Natural killer cell (primary cell): Measurements from ENCODE around the gene NME7. TPM values are rescaled to one million over a fixed set of nuclear protein-coding genes. Genes with fewer than 3 reads are reported as not detected.
A peak's percentile ranks its signal among the peaks of the same experiment; 100 is the strongest.

Source experiments
- ATAC-seq, 3 donors: fragments of 150-1000 bp in 2 of 3; fragments of 200-7000 bp in 1 of 3; cut with Tn5 transposase; 1 replicate in 1 of 3; 2 replicates in 2 of 3; pipeline ENCODE4 v1.10.0; 2021; ENCODE audit warnings: mild to moderate bottlenecking in 2 of 3, moderate library complexity in 2 of 3
- DNase-seq, 2 donors: peaks; one replicate each; pipeline versions ENCODE4 v3.0.0 to v3.0.0-alpha.2; 2013 to 2021; ENCODE audit warnings: mixed read lengths in 1 of 2
- H3K27ac ChIP-seq: one replicate; pipeline ENCODE4 v1.5.1; 2013; ENCODE audit warnings: mild to moderate bottlenecking, low read length
- H3K27me3 ChIP-seq: one replicate; pipeline ENCODE4 v1.6.1; 2013; ENCODE audit warnings: low read length; ENCODE audit not compliant: control insufficient read depth, insufficient read depth
- H3K36me3 ChIP-seq: one replicate; pipeline ENCODE4 v1.6.1; 2013; ENCODE audit warnings: low read length; ENCODE audit not compliant: control insufficient read depth, insufficient read depth
- H3K4me1 ChIP-seq: one replicate; pipeline ENCODE4 v1.6.1; 2013; ENCODE audit warnings: low read length; ENCODE audit not compliant: control insufficient read depth, insufficient read depth
- H3K4me3 ChIP-seq: one replicate; pipeline ENCODE4 v1.5.1; 2013; ENCODE audit warnings: low read length
- H3K9me3 ChIP-seq: one replicate; pipeline ENCODE4 v1.6.1; 2013; ENCODE audit warnings: low read length; ENCODE audit not compliant: control insufficient read depth, insufficient read depth
- H3K27ac Mint-ChIP-seq, 2 donors: one replicate each; pipeline ENCODE4 v1.8.0; 2022; ENCODE audit warnings: mild to moderate bottlenecking in 2 of 2, mixed read lengths in 2 of 2, moderate library complexity in 1 of 2
- H3K27me3 Mint-ChIP-seq, 2 donors: one replicate each; pipeline ENCODE4 v1.8.0; 2022; ENCODE audit warnings: low read depth in 2 of 2, mixed read lengths in 2 of 2
- H3K36me3 Mint-ChIP-seq: one replicate; pipeline ENCODE4 v1.8.0; 2022; ENCODE audit warnings: mixed read lengths
- H3K4me1 Mint-ChIP-seq, 2 donors: one replicate each; pipeline ENCODE4 v1.8.0; 2022; ENCODE audit warnings: mixed read lengths in 2 of 2
- H3K4me3 Mint-ChIP-seq: one replicate; pipeline ENCODE4 v1.8.0; 2022; ENCODE audit warnings: mild to moderate bottlenecking, moderate library complexity, mixed read lengths
- H3K9me3 Mint-ChIP-seq, 2 donors: one replicate each; pipeline ENCODE4 v1.8.0; 2022; ENCODE audit warnings: mixed read lengths in 2 of 2
- WGBS: methylation state at CpG from one replicate; pipeline ENCODE4 v1.1.7; 2013; ENCODE audit warnings: missing lambda C conversion rate; ENCODE audit not compliant: insufficient coverage; 5-methylcytosine and 5-hydroxymethylcytosine counted together
- intact Hi-C: fragments of 100-400 bp; cut with micrococcal nuclease; formaldehyde crosslinking; loops from one replicate; pipeline ENCODE4 v1.14.2; 2022
- total RNA-seq, 4 donors: library from RNA; stranded (reverse); fragments of 120-200 nt in 1 of 4; gene quantifications; one replicate each; pipeline versions ENCODE4 v1.2.3 to v1.2.4, GENCODE V29; 2013 to 2022
- TF ChIP-seq, protein P1 (sequence below): fragments of 200-600 bp; IDR thresholded peaks from one replicate; pipeline ENCODE4 v1.8.0; 2022; ENCODE audit warnings: antibody characterized with exemption

Gene NME7
- total RNA-seq, 3 donors from 2014 or later (not counting 1 experiment from before 2014, with no cell fraction given): 5.2 to 9.9 (median 9.8) TPM

DNA sequence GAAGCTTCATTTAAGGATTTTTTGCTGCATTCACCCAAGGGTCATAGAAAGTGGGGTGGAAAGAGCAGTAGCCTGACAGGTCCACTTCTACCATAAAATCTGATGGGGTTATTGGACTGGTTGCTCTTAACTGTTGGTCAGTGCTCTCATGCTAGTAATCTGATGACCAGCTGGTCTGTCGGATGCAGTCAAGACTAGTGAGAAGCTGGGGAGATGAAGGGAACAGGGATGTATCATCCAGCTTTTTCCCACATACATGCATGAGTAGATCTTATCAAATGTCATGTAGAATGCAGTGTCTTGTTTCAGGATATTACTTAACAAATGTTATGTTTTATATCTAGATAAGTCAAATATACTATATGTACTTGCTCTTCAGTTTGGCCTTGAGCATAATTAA lies 250.0 kb downstream of the NME7 start:
- Mint-ChIP-seq H3K36me3 (no peaks in the 10 kb centered on the region), H3K4me1 (peaks cover 17 to 19% of the 10 kb centered on the region in 2 donors), H3K27ac (peak overlapping the region in 1 of 2 donors; percentile 80), H3K4me3 (no peak overlapping the region), H3K27me3 (no peaks in the 10 kb centered on the region), H3K9me3 (no peaks in the 10 kb centered on the region)
- H3K9me3 ChIP-seq: no peaks in the 10 kb centered on the region
- H3K27me3 ChIP-seq: no peaks in the 10 kb centered on the region
- 100% methylated on average over 1 of the region's 1 CpG for WGBS
- H3K4me1 ChIP-seq: peaks cover 15% of the 10 kb centered on the region
- intact Hi-C loops: no loop called here
- no peak overlapping the region for H3K4me3 ChIP-seq
- H3K27ac ChIP-seq: no peak overlapping the region
- DNase-seq (no peak), ATAC-seq (no peak)
- H3K36me3 ChIP-seq: no peaks in the 10 kb centered on the region
- TF ChIP-seq, protein P1, sequence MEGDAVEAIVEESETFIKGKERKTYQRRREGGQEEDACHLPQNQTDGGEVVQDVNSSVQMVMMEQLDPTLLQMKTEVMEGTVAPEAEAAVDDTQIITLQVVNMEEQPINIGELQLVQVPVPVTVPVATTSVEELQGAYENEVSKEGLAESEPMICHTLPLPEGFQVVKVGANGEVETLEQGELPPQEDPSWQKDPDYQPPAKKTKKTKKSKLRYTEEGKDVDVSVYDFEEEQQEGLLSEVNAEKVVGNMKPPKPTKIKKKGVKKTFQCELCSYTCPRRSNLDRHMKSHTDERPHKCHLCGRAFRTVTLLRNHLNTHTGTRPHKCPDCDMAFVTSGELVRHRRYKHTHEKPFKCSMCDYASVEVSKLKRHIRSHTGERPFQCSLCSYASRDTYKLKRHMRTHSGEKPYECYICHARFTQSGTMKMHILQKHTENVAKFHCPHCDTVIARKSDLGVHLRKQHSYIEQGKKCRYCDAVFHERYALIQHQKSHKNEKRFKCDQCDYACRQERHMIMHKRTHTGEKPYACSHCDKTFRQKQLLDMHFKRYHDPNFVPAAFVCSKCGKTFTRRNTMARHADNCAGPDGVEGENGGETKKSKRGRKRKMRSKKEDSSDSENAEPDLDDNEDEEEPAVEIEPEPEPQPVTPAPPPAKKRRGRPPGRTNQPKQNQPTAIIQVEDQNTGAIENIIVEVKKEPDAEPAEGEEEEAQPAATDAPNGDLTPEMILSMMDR: no peak

DNA sequence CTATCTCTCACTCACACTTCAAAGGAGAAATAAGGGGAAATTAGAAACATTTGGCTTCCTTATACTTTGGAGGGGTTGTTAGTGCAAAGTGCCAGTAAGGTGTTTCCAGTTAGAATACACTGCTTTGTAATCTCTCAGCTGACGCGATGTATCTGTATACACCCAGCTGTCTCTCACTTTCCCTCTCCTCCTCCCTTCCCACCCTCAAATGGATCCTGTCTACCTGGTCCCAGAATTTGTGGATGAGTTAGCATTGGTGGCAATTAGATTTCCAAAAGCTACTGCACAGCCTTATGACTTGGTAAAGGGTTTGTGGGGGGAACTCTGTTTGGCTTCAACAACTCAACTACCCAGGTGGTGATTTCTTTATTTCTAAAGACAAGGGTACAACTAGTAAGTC lies 250.6 kb downstream of the NME7 start:
- Mint-ChIP-seq H3K27me3 (no peaks in the 10 kb centered on the region), H3K9me3 (no peaks in the 10 kb centered on the region), H3K4me1 (peaks cover 21 to 24% of the 10 kb centered on the region in 2 donors), H3K27ac (peak overlapping the region; percentile 21 to 80), H3K36me3 (no peaks in the 10 kb centered on the region), H3K4me3 (peak overlapping the region; percentile 17)
- Histone ChIP-seq H3K36me3 (no peaks in the 10 kb centered on the region), H3K4me1 (peaks cover 15% of the 10 kb centered on the region), H3K27ac (no peak overlapping the region), H3K4me3 (no peak overlapping the region), H3K27me3 (no peaks in the 10 kb centered on the region), H3K9me3 (no peaks in the 10 kb centered on the region)
- DNase-seq (no peak), ATAC-seq (no peak)
- no CpG with 5 or more reads among the region's 2 CpGs for WGBS
- TF ChIP-seq, protein P1: no peak
- intact Hi-C loops: no loop called here

DNA sequence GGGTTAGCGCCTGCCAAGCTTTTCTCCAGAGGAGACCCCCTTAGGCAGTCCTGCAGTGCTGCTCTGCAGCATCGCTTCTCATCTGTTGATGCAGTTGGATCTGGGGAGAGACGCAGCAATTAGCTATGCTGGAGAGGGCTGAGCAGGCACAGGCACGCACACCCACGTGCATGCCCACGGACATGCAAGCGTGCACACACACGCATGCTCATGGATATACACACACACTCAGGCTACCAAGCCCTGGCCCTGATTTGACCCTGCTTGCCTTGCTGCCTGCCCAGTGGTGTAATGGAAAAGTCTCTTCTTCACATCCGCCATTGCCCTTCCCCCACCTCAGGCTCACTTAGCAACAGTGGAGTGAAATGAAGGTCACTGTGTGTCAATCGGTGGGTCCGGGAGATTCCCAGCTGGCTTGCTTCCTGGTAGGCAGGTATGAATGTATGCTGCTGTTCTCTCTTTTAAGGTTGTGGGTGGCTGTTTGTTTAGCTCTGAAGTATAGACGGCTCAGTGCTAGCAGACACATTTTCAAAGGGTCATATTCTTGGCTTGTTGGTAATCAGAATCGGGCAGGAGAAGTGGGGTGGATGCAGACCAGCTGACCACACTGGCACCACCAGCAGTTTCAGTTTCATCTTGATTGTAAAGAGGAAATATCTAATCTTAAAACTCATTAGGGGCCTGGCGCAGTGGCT lies 251.6 kb downstream of the NME7 start:
- intact Hi-C loops: no loop called here
- Histone ChIP-seq H3K4me1 (peaks cover 17% of the 10 kb centered on the region), H3K9me3 (no peaks in the 10 kb centered on the region), H3K4me3 (no peak overlapping the region), H3K27ac (peak overlapping the region; percentile 57), H3K36me3 (no peaks in the 10 kb centered on the region), H3K27me3 (no peaks in the 10 kb centered on the region)
- DNase-seq: peak; percentile 13 to 34
- H3K27ac Mint-ChIP-seq: peak overlapping the region; percentile 21 to 80
- H3K9me3 Mint-ChIP-seq: no peaks in the 10 kb centered on the region
- H3K27me3 Mint-ChIP-seq: no peaks in the 10 kb centered on the region
- peak overlapping the region; percentile 70 for H3K4me3 Mint-ChIP-seq
- 68% methylated on average over 13 of the region's 14 CpGs for WGBS
- H3K36me3 Mint-ChIP-seq: no peaks in the 10 kb centered on the region
- H3K4me1 Mint-ChIP-seq: peaks cover 26 to 32% of the 10 kb centered on the region in 2 donors
- peak; percentile 59 to 86 (median 78) for ATAC-seq
- TF ChIP-seq, protein P1: no peak
